Upper lobe of right lung (tissue), 1 donor: ENCODE data around the gene MIP. TPM values are rescaled to one million over a fixed set of nuclear protein-coding genes. Genes with fewer than 3 reads are reported as not detected.
"Not testable (repeated sequence)": the region's sequence is repeated elsewhere in the genome, so short reads cannot be mapped to it uniquely, and the experiment has no call there.

Experiments
- ATAC-seq: fragments of 200-7000 bp; cut with Tn5 transposase; one replicate; pipeline ENCODE4 v1.9.1; 2020; ENCODE audit warnings: mild to moderate bottlenecking, moderate library complexity
- DNase-seq: peaks from one replicate; pipeline ENCODE4 v3.0.0-alpha.2; 2020
- H3K27ac ChIP-seq: fragments of 200-600 bp; one replicate; pipeline ENCODE4 v1.8.0; 2022
- H3K27me3 ChIP-seq: fragments of 200-600 bp; one replicate; pipeline ENCODE4 v1.8.0; 2022; ENCODE audit warnings: mild to moderate bottlenecking
- H3K36me3 ChIP-seq: fragments of 200-600 bp; one replicate; pipeline ENCODE4 v1.8.0; 2022
- H3K4me1 ChIP-seq: fragments of 200-600 bp; one replicate; pipeline ENCODE4 v1.8.0; 2022
- H3K4me3 ChIP-seq: fragments of 200-600 bp; one replicate; pipeline ENCODE4 v1.8.0; 2022; ENCODE audit warnings: mild to moderate bottlenecking
- H3K9me3 ChIP-seq: fragments of 200-600 bp; one replicate; pipeline ENCODE4 v1.8.0; 2022
- CTCF ChIP-seq: fragments of 200-600 bp; IDR thresholded peaks from one replicate; pipeline ENCODE4 v1.8.0; 2022; ENCODE audit warnings: antibody characterized with exemption
- intact Hi-C: fragments of 100-400 bp; cut with DNase I; formaldehyde crosslinking; loops from one replicate; pipeline ENCODE4 v1.11.0; 2022
- total RNA-seq: library from RNA; stranded (reverse); fragmentation: NEBNext Ultra II Directional; extraction: Animal tissue kit (Norgen Biotek cat#: 25700); gene quantifications from one replicate; pipeline ENCODE4 v1.2.1, GENCODE V29; 2021
- donor health status: DM: no; HTN: yes; CAD: no; lungs with severe emphysema.

The MIP gene
- total RNA-seq, 1 donor from 2014 or later: not detected

- DNase-seq (no peak), ATAC-seq (no peak)
- no peak overlapping the region for H3K27ac ChIP-seq
- peaks cover 12% of the 10 kb centered on the region for H3K4me1 ChIP-seq
- no peak for TF ChIP-seq CTCF
- intact Hi-C loops: no loop called here
- no peaks in the 10 kb centered on the region for H3K9me3 ChIP-seq
- H3K4me3 ChIP-seq: no peak overlapping the region
- H3K27me3 ChIP-seq: no peaks in the 10 kb centered on the region
- no peaks in the 10 kb centered on the region for H3K36me3 ChIP-seq
These were observed 3.3 kb downstream of the MIP start for GRCh38 chr12:56451147-56451546.

- ATAC-seq: no peak
- Histone ChIP-seq H3K27me3 (no peaks in the 10 kb centered on the region), H3K27ac (no peak overlapping the region), H3K9me3 (no peaks in the 10 kb centered on the region), H3K36me3 (no peaks in the 10 kb centered on the region), H3K4me3 (no peak overlapping the region), H3K4me1 (peaks cover 12% of the 10 kb centered on the region)
- TF ChIP-seq CTCF: no peak
- intact Hi-C loops: no loop called here
- DNase-seq: no peak
These were observed 4.2 kb downstream of the MIP start for GRCh38 chr12:56450241-56450640.

- Histone ChIP-seq H3K27ac (peak overlapping the region; percentile 82), H3K4me3 (peak overlapping the region; percentile 74), H3K4me1 (peaks cover 12% of the 10 kb centered on the region), H3K27me3 (no peaks in the 10 kb centered on the region), H3K36me3 (no peaks in the 10 kb centered on the region), H3K9me3 (no peaks in the 10 kb centered on the region)
- TF ChIP-seq CTCF: no peak
- no peak for ATAC-seq
- intact Hi-C loops: no loop called here
- DNase-seq: no peak
These were observed 4.9 kb downstream of the MIP start for GRCh38 chr12:56449622-56449984.

GRCh38 chr12:56448860-56449621 lies 5.4 kb downstream of the MIP start, which contains the start of gene TIMELESS:
Gene TIMELESS, minus strand, starts transcription at chr12:56449426. Its CDS starts 15,256 bp downstream, at chr12:56434170.
- intact Hi-C loops: no loop called here
- H3K27ac ChIP-seq: peak within 1 kb of the TSS; percentile 82
- H3K27me3 ChIP-seq: no peaks in the 10 kb centered on the region
- DNase-seq: peak; percentile 95
- H3K4me3 ChIP-seq: peak within 1 kb of the TSS; percentile 74
- no peaks in the 10 kb centered on the region for H3K36me3 ChIP-seq
- TF ChIP-seq CTCF: no peak
- H3K4me1 ChIP-seq: peaks cover 12% of the 10 kb centered on the region
- H3K9me3 ChIP-seq: no peaks in the 10 kb centered on the region
- ATAC-seq: peak; percentile 98

- H3K27ac ChIP-seq, H3K27me3 ChIP-seq, H3K36me3 ChIP-seq, intact Hi-C loops, ATAC-seq, H3K4me3 ChIP-seq, H3K9me3 ChIP-seq, DNase-seq, H3K4me1 ChIP-seq: not testable (repeated sequence)
These were observed 11.2 kb downstream of the MIP start for GRCh38 chr12:56443208-56443607.

- intact Hi-C loops: no loop called here
These were observed 16.9 kb downstream of the MIP start for GRCh38 chr12:56437430-56438176.

More at GRCh38 chr12:56437430-56438176, 16.9 kb downstream of the MIP start:
- ATAC-seq (no peak), DNase-seq (no peak)
- Histone ChIP-seq H3K4me1 (no peaks in the 10 kb centered on the region), H3K27ac (no peak overlapping the region), H3K36me3 (no peaks in the 10 kb centered on the region), H3K4me3 (no peak overlapping the region), H3K9me3 (no peaks in the 10 kb centered on the region), H3K27me3 (no peaks in the 10 kb centered on the region)
- TF ChIP-seq CTCF: no peak
